ENCODE measurements around the gene P2RX4. TPM values are rescaled to one million over a fixed set of nuclear protein-coding genes. Genes with fewer than 3 reads are reported as not detected.

P2RX4 gene
- polyA plus RNA-seq, 1 donor from 2014 or later: 27.5 TPM

DNA sequence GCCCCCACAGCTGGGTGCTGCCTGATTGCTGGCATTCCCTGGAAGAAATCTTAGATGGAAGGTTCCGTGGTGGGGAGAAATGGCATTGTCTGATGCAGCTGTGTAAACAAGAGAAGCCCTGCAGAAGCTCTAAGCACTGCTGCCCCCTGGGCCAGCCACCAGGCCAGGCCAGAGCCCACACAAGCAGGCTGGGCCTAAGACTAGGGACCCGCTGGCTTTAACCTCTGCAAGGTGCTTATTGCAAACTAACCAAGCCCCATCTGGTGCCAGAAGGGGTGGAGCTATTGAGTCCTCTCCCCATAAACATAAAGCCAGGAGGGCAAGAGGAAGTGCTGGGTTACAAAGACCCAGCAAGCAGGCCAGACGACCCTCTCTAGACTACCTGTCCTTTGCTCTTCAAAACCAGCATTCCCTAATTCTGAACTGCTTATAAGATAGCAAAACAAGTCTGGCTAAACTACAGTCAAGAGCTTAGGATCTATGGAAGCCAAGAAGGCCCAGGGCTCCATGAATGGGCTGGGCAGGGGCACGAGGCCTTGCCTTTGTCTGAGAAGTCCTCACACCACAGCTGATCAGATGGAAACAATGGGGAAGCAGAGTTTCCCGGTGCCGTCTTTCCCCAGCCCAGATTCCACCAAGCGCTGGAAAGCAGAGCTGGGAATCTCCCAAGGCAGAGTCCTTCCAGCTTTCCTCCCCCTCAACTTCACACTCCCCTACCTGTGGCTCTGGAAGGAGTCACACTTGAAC is 28.8 kb downstream of the P2RX4 start:
- H3K36me3 Mint-ChIP-seq: peaks cover 8% of the 10 kb centered on the region
- peak overlapping the region in 2 of 4 donors; percentile 17 to 66 for H3K4me3 Mint-ChIP-seq
- H3K27me3 Mint-ChIP-seq: no peaks in the 10 kb centered on the region

DNA sequence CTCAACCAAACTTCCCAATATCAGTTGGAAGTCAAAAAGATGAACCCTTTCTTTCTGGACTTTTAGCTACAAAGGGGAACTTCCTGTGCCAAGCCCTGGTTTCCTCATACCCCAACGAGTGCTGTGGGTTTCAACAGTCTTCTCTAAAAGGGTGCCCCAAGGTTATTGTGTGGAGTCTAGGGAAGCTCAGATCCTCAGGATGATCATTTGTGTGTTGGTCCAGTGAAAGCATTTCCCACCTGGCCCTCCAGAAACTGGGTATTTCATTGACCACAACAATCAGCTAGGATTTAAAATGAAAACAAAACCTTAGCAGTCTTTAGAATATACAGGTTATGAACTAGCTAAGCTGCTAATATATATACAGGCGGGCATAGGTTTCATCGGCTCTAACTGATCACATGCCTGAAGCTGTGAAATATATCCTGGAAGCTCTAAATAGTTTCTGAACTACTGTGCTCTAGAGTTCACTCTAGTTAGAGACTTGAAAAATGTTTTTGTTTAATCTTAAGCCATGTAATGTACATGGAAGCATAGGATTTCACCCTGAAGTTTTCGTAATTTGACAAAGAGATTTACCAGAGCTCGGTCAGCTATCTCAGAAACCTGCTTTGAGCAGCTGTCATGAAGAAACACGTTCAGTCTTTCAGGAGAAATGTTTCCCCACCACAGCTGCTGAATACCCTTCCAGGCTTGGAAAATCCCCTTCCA is 29.6 kb downstream of the P2RX4 start:
- Mint-ChIP-seq H3K27me3 (no peaks in the 10 kb centered on the region), H3K4me1 (peaks cover 10 to 17% (median 16%) of the 10 kb centered on the region in 3 donors), H3K9me3 (no peaks in the 10 kb centered on the region), H3K27ac (peak overlapping the region; percentile 85 to 93 (median 88)), H3K36me3 (peaks cover 7% of the 10 kb centered on the region), H3K4me3 (peak overlapping the region in 2 of 4 donors; percentile 17 to 28)

More for the DNA sequence above, 28.8 kb downstream of the P2RX4 start:
- Mint-ChIP-seq H3K9me3 (no peaks in the 10 kb centered on the region), H3K4me1 (peaks cover 10 to 17% (median 16%) of the 10 kb centered on the region in 3 donors), H3K27ac (peak overlapping the region; percentile 85 to 93 (median 88))

DNA sequence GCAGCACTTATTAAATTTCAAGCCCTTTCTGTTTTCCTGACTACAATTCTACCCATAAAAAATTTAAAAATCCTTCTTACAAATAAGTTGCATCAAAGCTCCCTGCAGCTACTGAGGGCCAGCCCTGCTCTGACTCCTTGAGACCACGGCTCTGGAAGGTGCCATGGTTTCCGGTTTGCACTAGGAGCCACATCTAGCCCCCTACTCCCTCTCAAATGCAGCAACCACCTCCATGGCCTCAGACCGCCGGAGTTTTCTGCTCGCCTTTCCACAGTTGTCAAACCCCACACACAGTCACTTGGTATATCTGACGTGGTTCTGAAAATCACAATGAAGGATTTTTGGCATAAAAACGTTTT is 30.1 kb downstream of the P2RX4 start:
- peak overlapping the region; percentile 71 to 95 (median 87) for H3K4me3 Mint-ChIP-seq
- H3K36me3 Mint-ChIP-seq: peaks cover 5% of the 10 kb centered on the region
- no peaks in the 10 kb centered on the region for H3K9me3 Mint-ChIP-seq
- peaks cover 10 to 17% (median 16%) of the 10 kb centered on the region in 3 donors for H3K4me1 Mint-ChIP-seq
- H3K27ac Mint-ChIP-seq: peak overlapping the region; percentile 85 to 97 (median 93)
- no peaks in the 10 kb centered on the region for H3K27me3 Mint-ChIP-seq

DNA sequence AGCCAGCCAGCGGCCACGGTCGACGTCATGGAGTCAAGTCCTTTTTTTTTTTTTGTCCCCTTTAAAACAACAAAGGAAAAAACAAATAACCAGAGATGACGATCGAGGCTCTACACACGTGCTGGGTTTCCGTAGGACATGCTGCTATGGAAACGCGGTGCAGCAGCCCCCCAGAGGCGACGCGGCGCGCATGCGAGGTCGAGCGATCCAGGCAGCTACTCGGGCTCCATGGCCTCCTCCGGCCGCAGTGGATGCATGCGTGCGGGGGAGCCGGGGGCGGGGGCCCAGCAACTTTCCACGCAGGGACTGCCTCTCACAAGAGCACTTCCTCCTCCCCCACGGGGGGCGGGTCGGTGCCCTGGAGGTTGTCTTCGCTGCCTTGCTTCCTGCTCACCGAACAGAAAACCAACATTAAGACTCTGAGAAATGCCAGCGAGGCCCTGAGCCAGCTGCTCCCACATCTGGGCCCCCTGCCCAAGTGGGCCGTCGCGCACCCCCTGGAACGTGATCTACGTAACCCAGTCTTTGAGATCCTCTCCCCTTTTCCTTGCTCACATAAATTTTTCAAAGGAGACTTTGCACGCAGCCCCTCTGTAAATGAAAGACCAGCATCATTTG is 30.7 kb downstream of the P2RX4 start:
- Mint-ChIP-seq H3K36me3 (peaks cover 5% of the 10 kb centered on the region), H3K9me3 (no peaks in the 10 kb centered on the region), H3K27ac (peak overlapping the region; percentile 85 to 97 (median 93)), H3K4me3 (peak overlapping the region; percentile 71 to 95 (median 87)), H3K27me3 (no peaks in the 10 kb centered on the region), H3K4me1 (peaks cover 10 to 17% (median 16%) of the 10 kb centered on the region in 3 donors)

DNA sequence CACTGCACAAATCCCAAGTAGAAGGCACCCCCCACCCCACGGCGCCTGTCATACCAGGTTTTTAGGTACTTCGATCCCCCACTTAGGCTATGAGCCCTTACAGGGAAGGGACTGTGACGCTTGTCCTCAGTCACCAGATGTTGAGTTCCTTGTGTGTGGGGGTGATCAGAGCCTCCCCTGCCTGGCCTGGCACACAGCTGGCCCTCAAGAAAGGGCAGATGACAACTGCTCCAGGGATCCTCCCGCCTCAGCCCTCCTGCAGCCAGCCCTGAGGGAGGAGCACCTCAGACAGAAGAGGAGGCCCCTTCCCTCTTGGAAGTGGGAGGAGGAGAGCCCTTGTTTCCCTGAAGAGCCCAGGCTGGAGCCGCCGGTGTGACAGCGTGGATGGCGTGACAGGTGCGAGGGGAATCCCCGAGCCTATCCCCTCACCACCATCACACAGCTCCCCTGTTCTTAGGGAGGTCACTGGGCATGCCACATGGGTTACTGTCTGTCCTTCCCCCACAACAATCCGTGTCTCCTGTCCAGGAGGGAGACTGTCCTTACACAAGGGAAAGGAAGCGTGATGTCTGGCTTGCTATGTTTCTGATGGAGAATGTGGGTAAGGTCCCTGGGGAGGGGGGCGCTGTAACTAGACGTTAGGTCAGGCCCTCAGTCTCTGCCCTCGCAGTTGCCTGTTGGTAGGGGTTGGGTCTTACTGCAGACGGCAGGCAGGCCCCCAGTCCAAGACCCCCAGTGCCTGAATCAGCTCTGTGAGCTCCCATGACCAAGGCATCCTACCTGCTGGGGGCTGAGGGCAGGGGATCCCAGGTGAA is 31.4 kb downstream of the P2RX4 start:
- H3K4me1 Mint-ChIP-seq: peaks cover 10 to 17% (median 16%) of the 10 kb centered on the region in 3 donors
- H3K36me3 Mint-ChIP-seq: peaks cover 3% of the 10 kb centered on the region
- H3K9me3 Mint-ChIP-seq: no peaks in the 10 kb centered on the region
- H3K4me3 Mint-ChIP-seq: peak overlapping the region; percentile 71 to 95 (median 87)
- no peaks in the 10 kb centered on the region for H3K27me3 Mint-ChIP-seq
- H3K27ac Mint-ChIP-seq: peak overlapping the region; percentile 85 to 97 (median 93)

DNA sequence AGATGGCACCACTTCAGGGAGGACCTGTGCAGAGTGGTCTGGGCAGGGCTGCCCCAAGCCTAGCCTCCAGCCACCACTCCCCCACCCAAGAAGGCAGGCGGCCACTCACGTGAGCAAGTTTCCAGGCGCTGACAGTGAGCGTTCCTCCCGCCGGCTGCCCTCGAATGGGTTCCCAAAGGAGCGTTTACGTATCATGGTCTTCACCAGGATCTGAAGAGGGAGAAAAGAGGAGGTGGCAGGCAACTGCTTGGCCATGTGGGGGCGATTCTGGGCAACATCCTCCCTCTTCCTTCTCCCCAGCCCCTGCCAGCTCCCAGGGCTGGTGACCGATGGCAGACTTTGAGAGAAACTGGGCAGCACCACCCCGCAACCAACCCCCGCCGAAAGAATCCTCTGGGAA is 35.1 kb downstream of the P2RX4 start:
- Mint-ChIP-seq H3K27me3 (no peaks in the 10 kb centered on the region), H3K4me1 (peaks cover 10 to 26% (median 16%) of the 10 kb centered on the region in 3 donors), H3K9me3 (no peaks in the 10 kb centered on the region), H3K4me3 (no peak overlapping the region), H3K27ac (no peak overlapping the region), H3K36me3 (peaks cover 4% of the 10 kb centered on the region)

DNA sequence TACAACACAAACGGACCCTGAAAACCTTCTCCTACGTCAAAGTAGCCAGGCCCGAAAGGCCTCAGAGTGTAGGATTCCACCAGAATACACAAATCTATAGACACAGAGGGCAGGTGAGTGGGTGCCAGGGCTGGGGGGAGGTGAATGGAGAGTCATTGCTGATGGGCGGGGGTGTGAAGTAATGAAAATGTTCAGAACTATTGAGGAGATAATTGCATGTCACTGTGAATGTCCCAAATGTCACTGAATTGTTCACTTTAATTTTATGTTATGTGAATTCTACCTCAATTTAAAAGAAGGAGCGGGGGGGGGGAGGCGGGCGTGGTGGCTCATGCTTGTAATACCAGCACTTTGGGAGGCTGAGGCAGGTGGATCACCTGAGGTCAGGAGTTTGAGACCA is 36.0 kb downstream of the P2RX4 start:
- Mint-ChIP-seq H3K36me3 (peaks cover 2% of the 10 kb centered on the region), H3K27me3 (no peaks in the 10 kb centered on the region), H3K27ac (no peak overlapping the region), H3K9me3 (no peaks in the 10 kb centered on the region), H3K4me3 (no peak overlapping the region), H3K4me1 (peaks cover 5 to 19% (median 9%) of the 10 kb centered on the region in 3 donors)

DNA sequence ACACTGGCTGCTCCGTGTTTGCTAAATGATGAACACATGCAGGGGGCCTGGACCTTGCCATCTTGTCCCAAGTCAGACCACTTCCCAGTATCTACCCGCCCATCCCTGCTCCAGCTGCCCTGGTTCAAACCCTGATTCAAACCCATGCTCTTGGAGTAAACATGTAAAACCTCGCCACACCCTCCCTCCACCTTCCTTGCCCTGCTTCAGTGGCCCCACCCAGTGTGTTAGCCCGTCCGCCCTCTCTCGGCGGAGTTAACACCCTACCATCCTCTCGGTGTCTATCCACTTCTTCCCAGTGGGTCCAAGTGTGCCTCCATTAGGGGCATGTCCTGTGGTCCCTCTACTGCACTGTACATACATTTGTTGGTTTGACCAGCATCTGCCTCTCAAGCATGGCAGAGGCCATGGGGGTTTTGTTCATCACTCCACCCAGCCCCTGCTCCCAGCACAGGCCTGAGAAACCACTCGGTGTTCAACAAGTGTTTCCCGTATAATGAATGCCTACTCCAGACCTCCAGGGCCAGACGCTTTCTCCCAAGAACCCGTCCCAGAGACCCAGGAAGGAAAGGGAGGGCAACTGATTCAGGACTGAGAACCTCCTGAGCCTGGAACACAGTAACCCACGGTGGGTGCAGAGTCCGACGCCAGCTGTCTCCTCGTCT is 37.1 kb downstream of the P2RX4 start:
- H3K4me3 Mint-ChIP-seq: peak overlapping the region in 2 of 4 donors; percentile 78 to 90
- peaks cover 2% of the 10 kb centered on the region for H3K36me3 Mint-ChIP-seq
- H3K9me3 Mint-ChIP-seq: peaks cover 0 to 2% (median 0%) of the 10 kb centered on the region in 3 donors
- no peaks in the 10 kb centered on the region for H3K27me3 Mint-ChIP-seq
- peaks cover 4 to 19% (median 9%) of the 10 kb centered on the region in 3 donors for H3K4me1 Mint-ChIP-seq
- H3K27ac Mint-ChIP-seq: no peak overlapping the region

DNA sequence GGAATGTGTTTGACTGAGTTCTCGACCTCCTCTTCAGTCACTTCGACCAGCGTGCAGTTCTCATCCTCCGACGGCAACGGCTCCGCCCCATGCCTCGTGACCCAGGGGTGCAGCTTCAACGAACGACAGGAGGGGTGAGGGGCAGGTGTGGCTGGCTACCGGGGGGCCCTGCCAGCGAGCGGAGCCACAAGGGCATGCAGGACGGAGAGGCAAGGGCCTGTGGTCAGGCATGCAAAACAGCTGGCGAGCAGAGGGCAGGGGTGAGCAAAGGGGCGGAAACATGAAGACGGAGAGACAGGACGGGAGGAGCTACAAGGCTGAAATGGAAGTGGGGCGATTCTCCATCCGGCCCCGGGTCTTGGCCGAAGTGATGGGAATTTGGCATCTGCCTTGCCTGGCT is 38.7 kb downstream of the P2RX4 start:
- H3K4me3 Mint-ChIP-seq: peak overlapping the region in 3 of 4 donors; percentile 16 to 88 (median 86)
- H3K27me3 Mint-ChIP-seq: no peaks in the 10 kb centered on the region
- peaks cover 4 to 22% (median 9%) of the 10 kb centered on the region in 3 donors for H3K4me1 Mint-ChIP-seq
- peak overlapping the region in 2 of 3 donors; percentile 80 to 83 for H3K27ac Mint-ChIP-seq
- peaks cover 10% of the 10 kb centered on the region for H3K36me3 Mint-ChIP-seq
- H3K9me3 Mint-ChIP-seq: peaks cover 0 to 3% (median 2%) of the 10 kb centered on the region in 3 donors

DNA sequence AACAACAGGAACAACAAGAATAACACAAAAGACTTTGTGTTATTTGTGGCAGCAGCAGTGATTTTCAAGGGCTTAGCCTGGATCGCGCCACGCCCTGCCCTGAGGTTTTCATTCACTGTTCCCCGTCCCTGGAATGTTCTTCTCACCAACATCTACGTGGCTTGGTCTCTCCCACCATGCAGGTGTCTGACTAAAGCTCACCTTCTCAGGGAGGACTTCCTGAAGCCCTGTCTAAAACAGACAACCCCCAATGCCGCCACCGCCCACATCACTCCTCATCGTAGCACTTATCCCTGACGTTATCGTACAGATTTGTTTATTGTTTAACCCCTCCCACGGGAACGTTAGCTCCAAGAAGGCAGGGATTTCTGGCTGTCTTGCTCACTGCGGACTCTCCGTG is 40.4 kb downstream of the P2RX4 start:
- H3K36me3 Mint-ChIP-seq: peaks cover 13% of the 10 kb centered on the region
- H3K4me3 Mint-ChIP-seq: peak overlapping the region in 2 of 4 donors; percentile 73 to 77
- peaks cover 4 to 24% (median 11%) of the 10 kb centered on the region in 3 donors for H3K4me1 Mint-ChIP-seq
- no peaks in the 10 kb centered on the region for H3K27me3 Mint-ChIP-seq
- H3K9me3 Mint-ChIP-seq: peaks cover 0 to 3% (median 2%) of the 10 kb centered on the region in 3 donors
- peak overlapping the region in 2 of 3 donors; percentile 6 to 62 for H3K27ac Mint-ChIP-seq

DNA sequence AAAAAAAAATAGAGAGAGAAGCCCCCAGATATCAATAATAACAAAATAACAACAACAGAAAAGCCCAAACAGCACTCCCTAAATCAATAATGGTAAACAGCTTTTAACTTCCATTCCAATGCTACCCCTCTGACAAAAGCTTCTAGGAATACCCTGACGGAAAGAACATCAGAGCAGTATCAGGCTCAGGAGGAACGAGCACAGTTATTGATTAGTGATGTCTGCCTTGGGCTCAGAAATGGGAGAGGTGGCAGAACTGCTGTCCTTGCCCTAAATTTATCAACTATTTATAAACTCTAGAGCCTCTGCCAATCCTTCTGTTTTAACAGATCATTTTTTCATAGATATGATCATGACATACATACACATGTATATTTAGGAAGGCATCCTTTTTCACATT is 41.9 kb downstream of the P2RX4 start:
- H3K36me3 Mint-ChIP-seq: peaks cover 18% of the 10 kb centered on the region
- no peak overlapping the region for H3K4me3 Mint-ChIP-seq
- peaks cover 4 to 23% (median 11%) of the 10 kb centered on the region in 3 donors for H3K4me1 Mint-ChIP-seq
- no peaks in the 10 kb centered on the region for H3K27me3 Mint-ChIP-seq
- peaks cover 0 to 3% (median 2%) of the 10 kb centered on the region in 3 donors for H3K9me3 Mint-ChIP-seq
- no peak overlapping the region for H3K27ac Mint-ChIP-seq

DNA sequence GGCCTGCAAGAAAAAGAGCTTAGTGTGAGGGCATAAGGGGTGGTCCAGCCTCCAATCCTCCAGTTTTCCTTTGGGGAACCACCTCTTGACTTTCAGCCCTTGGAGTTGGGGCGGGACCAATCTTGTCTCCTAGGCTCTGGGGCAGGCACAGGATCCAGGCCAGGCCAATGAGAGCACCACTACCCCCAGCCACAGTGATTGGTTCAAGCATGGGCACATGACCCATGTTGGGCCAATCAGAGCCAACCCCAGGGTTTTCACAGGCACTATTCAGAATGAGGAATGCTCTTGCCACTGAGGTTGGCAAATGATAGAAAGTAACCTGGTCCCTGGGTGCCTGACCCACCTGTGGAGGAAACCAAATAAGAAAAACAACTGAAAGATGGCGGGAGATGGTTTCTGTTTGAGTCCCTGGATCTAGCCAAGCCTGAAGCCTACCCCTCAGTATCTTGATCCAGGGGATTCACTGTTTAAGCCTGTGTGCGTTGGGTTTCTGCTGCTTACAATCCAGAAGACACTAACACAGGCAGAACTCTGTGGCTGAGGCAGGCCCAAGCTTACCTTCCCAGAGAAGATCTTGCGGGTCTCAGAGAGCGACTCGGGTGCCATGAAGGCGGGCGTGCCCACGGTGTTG is 42.9 kb downstream of the P2RX4 start:
- Mint-ChIP-seq H3K9me3 (peaks cover 0 to 3% (median 2%) of the 10 kb centered on the region in 3 donors), H3K36me3 (peaks cover 18% of the 10 kb centered on the region), H3K27ac (no peak overlapping the region), H3K27me3 (no peaks in the 10 kb centered on the region), H3K4me3 (no peak overlapping the region), H3K4me1 (peaks cover 4 to 17% (median 12%) of the 10 kb centered on the region in 3 donors)

DNA sequence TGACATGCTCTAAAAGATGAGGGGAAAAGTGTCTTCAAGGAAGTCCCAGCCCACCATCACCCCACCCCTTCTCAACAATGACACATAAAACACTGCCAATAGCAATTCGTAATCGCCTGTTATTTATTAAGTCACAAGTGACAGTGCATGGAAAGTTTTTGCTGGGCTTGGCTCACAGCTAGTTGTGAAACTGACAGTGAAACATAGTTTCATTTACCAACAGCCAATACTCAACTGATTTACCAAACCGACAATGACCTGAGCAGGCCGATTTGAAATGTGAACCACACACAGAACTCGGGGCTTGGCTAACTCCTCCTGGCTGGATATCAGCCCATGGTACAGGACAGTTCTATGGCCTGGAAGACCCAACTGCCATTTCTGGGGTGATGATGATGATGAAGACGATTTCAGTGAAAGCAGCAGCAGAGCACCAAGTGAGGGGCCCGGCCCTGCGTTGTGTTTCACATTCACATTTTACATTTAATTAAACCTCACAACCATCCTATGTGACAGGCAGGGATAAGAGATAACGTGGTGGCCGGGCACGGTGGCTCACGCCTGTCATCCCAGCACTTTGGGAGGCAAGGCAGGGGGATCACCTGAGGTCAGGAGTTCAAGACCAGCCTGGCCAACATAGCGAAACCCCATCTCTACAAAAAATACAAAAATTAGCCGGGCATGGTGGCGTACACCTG is 43.9 kb downstream of the P2RX4 start:
- peaks cover 0 to 3% (median 2%) of the 10 kb centered on the region in 3 donors for H3K9me3 Mint-ChIP-seq
- no peaks in the 10 kb centered on the region for H3K27me3 Mint-ChIP-seq
- H3K27ac Mint-ChIP-seq: peak overlapping the region in 1 of 3 donors; percentile 23
- peaks cover 19% of the 10 kb centered on the region for H3K36me3 Mint-ChIP-seq
- peaks cover 4 to 14% (median 6%) of the 10 kb centered on the region in 3 donors for H3K4me1 Mint-ChIP-seq
- no peak overlapping the region for H3K4me3 Mint-ChIP-seq

Measured in IgD-negative memory B cell (primary cell).